NCI-H1694 (cell line): ENCODE data around the gene KLK8.
"Not testable (repeated sequence)": the region's sequence is repeated elsewhere in the genome, so short reads cannot be mapped to it uniquely, and the experiment has no call there.

Source experiments
- DNase-seq: peaks from one replicate; lab custom pipeline; 2025; lab: John Stamatoyannopoulos, UW

Gene KLK8

GRCh38 chr19:51016798-51017683, 15.6 kb upstream of the KLK8 start:
- DNase-seq, result peak; percentile 4

DNA sequence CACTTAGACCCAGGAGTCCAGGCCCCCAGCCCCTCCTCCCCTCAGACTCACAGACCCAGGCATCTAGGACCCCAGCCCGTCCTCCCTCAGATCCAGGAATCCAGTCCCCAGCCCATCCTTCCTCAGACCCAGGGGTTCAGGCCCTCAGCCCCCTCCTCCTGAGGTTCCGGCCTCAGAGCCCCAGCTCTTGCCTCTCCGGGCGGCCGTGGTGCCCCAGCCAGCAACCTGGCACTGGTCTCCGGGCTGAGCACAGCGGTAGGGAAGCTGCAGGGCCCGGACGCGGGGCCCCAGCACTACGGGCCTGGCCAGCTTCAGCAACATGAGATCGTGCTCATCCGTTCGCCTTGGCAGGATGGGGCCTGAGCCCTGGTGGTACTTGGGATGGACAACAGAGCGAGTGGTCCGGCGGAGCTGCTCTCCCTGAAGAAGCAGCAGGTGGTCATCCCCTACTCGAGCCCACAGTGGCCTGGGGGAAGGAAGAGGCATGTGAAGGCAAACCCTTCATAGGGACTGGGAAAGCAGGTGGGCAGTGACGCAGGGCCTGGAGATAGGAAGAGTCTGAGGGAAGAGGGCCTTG, 14.4 kb upstream of the KLK8 start:
- DNase-seq, result no peak

- DNase-seq, result no peak
Observed at GRCh38 chr19:51014242-51014641, 12.8 kb upstream of the KLK8 start.

DNA sequence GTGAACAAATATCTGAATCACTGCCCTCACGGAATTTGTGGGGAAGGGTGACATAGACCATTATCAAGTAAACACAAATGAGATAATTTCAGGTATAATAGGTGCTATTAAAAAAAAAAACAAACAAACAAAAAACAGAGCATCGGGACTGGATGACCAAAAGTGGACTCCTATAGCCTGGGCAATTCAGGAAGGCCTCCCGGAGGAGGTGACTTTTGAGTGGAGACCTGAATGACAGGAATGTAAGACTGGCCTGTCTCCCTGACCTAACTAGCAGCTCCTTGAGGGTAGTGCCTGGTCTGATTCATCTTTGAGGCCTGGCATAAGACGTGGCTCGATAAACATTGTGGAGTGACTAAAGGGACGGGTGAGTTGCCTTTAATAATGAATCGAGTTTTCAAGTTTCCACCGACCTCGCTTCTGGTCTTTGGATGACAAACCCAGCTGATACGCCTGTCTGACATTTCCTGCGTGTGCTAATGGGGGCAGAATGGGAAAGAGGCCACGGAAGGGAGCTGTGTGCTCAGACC, 11.3 kb upstream of the KLK8 start:
- no peak for DNase-seq

- DNase-seq, result no peak
Observed at GRCh38 chr19:51010066-51010795, 8.8 kb upstream of the KLK8 start.

- no peak for DNase-seq
Observed at GRCh38 chr19:51009061-51009891, 7.9 kb upstream of the KLK8 start.

GRCh38 chr19:51007488-51007887, 6.1 kb upstream of the KLK8 start:
- DNase-seq, result no peak

DNA sequence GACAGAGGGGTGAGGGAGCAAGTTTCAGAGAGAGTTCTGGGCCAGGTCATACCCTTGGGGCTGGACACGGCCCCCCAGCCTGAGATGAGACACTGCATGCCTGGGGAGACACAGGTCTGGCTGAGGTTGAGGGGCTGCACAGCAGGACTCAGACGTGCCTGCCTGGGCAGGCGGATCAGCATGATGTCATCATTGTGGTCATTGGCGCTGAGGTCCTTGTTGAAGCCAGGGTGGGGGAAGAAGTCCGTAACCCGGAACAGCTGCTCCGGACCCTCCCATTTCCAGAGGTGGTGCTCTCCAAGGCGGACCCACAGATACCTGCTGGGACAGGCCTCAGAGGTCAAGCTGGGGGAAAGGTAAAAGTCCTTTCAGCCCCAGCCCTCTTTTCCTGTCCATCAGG, 5.0 kb upstream of the KLK8 start:
- DNase-seq, result no peak

DNA sequence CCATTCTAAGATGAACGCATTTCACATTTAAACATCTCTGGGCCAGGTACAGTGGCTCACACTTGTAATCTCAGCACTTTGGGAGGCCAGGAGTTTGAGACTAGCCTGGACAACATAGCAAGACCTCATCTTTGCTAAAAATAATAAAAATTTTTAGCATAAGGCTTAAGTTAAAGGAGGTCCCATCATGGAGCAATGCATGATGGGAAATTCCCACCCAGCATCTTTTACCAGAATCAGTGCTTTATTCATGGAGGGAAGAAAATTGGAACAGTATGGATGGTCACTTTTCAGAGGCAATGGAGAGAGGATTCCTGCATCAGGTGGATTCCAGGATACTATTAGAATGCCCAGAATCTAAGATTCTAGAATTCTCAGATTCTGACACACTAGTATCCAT, 3.8 kb upstream of the KLK8 start:
- no peak for DNase-seq

GRCh38 chr19:51003316-51003715, 1.9 kb upstream of the KLK8 start:
- no peak for DNase-seq

DNA sequence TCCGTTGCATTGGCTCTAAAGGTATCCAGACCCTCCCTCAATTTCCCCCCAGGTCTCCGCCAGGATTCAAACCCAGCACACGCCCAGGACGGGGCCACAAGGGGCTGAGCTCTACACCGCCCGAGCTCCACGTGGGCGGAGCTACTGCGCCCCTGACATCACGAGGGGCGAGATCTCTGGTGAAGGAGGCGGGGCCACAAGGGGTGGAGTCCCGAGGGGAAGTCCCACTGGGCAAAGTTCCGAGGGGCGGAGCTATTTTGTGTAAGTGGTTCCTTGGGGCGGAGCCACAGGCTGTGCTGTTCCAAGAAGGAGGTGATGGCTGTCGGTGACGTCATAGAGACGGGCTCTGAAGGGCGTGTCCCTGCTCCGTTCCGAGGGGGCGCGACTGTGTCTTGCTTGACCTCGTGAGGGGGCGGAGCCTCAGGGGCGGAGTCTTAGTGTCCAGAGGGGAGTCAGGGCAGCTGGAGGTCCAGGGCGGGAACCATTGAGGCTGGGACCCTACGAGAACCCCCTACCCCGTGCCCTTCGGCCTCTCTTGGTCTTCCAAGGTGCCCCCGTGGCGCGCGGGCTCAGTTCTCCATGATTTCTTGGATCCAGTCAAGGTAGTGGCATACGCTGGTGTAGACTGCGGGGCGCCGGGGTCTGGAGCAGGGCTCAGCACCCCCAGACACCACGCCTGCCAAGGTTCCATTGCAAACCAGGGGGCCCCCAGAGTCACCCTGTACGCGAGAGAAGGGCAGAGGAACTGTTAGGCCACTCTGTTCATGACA, 1.3 kb upstream of the KLK8 start:
- DNase-seq, result no peak

- no peak for DNase-seq
Observed at GRCh38 chr19:51002089-51002532, 707 bp upstream of the KLK8 start.

GRCh38 chr19:51000981-51001380, 423 bp downstream of the KLK8 start:
- DNase-seq, result no peak

DNA sequence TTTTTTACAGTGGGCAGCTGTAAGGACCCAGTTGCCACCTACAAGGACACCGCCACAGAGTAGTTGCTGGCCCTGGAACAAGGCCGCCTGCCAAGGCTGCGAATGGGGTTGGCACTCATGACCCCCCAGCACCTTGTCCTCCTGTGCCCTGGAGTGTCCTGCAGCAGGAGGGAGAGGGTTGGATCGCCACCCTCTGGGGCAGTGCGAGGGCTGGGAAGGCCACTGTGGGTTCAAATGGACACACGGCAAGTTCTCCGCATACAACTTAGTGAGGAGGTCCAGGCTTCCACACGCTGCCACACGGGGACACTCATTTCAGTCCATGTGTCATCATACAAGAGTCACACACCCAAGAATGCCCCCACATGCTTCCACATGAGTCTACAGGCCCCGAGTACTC, 978 bp downstream of the KLK8 start:
- DNase-seq, result no peak

DNA sequence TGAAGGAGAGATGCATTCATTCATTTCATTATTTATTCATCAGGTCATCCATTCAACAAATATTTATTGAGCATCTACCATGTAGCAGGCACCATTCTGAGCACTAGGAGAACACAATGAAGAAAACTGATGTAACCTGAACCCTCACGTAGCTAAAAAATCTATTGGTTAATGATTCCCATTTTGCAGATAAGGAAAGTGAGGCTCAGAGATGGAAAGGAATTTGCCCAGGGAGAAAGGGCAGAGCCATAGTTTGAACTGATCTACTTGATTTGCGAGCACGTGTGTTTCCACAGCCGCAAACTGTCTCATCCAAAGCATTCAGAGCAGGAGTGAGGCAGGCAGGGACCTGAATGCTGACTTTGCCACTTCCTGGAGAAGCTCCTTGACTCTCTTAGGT, 2.7 kb downstream of the KLK8 start:
- no peak for DNase-seq

DNA sequence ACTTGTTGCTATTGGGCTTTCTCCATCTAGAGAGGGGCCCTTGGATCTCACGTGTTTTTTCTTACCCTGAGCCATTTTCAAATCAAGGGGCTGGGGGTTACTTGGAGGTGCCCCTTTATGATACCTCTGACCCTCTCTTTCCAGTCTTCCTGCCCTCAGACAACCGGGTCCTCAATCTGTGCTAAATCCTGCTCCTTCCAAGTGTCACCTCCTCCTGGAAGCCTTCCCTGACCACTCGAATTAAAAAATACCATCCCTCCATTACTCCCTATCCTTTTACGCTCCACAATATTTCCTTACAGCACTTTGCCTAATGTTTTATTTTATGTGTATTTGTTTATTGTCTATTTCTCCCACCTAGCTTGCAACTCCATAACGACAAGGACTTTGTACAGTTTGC, 3.3 kb downstream of the KLK8 start:
- no peak for DNase-seq

GRCh38 chr19:50994129-50994528, 7.3 kb downstream of the KLK8 start:
- no peak for DNase-seq

DNA sequence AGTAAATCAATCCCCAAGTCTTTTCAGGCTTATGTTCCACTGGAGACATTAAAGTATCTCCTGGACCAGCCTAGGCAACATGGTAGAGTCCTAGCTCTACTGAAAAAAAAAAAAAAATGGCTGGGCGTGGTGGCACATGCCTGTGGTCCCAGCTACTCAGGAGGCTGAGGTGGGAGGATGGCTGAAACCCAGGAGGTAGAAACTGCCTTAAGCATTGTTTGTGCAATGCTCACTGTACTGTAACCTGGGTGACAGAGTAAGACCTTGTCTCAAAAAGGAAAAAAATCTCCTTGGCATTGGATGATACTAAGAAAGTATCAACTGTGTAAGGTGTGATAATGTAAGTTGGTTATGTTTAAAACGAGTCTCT, 8.8 kb downstream of the KLK8 start:
- no peak for DNase-seq

DNA sequence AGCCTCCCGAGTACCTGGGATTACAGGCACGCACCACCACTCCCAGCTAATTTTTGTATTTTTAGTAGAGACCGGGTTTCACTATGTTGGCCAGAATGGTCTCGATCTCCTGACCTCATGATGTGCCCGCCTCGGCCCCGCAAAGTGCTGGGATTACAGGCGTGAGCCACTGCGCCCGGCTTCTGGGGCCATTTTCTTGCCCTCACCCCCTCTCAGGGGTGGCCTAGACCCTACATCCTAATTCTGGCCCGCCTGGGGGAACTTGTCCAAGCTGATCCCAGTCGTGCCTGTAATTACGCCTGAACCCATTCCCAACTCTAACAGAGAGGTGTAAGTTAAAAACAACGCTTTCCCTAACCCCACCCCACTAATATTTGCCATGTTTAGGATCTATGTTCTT, 17.0 kb downstream of the KLK8 start:
- DNase-seq, result not testable (repeated sequence)

- no peak for DNase-seq
Observed at GRCh38 chr19:50983625-50984292, 17.6 kb downstream of the KLK8 start, which contains the start of gene KLK7. TSS of gene KLK7 (minus strand) at chr19:50983917. CDS start at chr19:50982399, 1,518 bp downstream.
